Measurements from ENCODE around the gene TLR8.

Gene TLR8

DNA sequence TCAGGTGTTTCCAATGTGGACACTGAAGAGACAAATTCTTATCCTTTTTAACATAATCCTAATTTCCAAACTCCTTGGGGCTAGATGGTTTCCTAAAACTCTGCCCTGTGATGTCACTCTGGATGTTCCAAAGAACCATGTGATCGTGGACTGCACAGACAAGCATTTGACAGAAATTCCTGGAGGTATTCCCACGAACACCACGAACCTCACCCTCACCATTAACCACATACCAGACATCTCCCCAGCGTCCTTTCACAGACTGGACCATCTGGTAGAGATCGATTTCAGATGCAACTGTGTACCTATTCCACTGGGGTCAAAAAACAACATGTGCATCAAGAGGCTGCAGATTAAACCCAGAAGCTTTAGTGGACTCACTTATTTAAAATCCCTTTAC is 20.9 kb upstream of the TLR8 start:
- Histone ChIP-seq H3K36me3 (ENCODE audit: control insufficient read depth, insufficient read depth, low read length, severe bottlenecking) (no peaks in the 10 kb centered on the region), H3K9me3 (ENCODE audit: control insufficient read depth, low read length) (peaks cover 7% of the 10 kb centered on the region), H3K27me3 (replicated peaks; ENCODE audit: control insufficient read depth, insufficient read depth, low read length) (peaks cover 48% of the 10 kb centered on the region), H3K9ac (ENCODE audit: low read length) (no peak overlapping the region), H3K4me3 (ENCODE audit: low read length) (no peak overlapping the region), H3K4me1 (ENCODE audit: control insufficient read depth, insufficient read depth, low read length) (no peaks in the 10 kb centered on the region)
- DNase-seq (ENCODE audit: low read depth), result no peak

DNA sequence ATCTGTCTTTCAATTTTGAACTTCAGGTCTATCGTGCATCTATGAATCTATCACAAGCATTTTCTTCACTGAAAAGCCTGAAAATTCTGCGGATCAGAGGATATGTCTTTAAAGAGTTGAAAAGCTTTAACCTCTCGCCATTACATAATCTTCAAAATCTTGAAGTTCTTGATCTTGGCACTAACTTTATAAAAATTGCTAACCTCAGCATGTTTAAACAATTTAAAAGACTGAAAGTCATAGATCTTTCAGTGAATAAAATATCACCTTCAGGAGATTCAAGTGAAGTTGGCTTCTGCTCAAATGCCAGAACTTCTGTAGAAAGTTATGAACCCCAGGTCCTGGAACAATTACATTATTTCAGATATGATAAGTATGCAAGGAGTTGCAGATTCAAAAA is 19.9 kb upstream of the TLR8 start:
- H3K36me3 ChIP-seq (ENCODE audit: control insufficient read depth, insufficient read depth, low read length, severe bottlenecking), result no peaks in the 10 kb centered on the region
- peaks cover 53% of the 10 kb centered on the region for H3K27me3 ChIP-seq (replicated peaks; ENCODE audit: control insufficient read depth, insufficient read depth, low read length)
- H3K4me1 ChIP-seq (ENCODE audit: control insufficient read depth, insufficient read depth, low read length), result no peaks in the 10 kb centered on the region
- H3K9ac ChIP-seq (ENCODE audit: low read length), result no peak overlapping the region
- no peak for DNase-seq (ENCODE audit: low read depth)
- peaks cover 11% of the 10 kb centered on the region for H3K9me3 ChIP-seq (ENCODE audit: control insufficient read depth, low read length)
- no peak overlapping the region for H3K4me3 ChIP-seq (ENCODE audit: low read length)

DNA sequence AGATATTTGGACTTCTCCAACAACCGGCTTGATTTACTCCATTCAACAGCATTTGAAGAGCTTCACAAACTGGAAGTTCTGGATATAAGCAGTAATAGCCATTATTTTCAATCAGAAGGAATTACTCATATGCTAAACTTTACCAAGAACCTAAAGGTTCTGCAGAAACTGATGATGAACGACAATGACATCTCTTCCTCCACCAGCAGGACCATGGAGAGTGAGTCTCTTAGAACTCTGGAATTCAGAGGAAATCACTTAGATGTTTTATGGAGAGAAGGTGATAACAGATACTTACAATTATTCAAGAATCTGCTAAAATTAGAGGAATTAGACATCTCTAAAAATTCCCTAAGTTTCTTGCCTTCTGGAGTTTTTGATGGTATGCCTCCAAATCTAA is 19.3 kb upstream of the TLR8 start:
- Histone ChIP-seq H3K9ac (ENCODE audit: low read length) (no peak overlapping the region), H3K4me1 (ENCODE audit: control insufficient read depth, insufficient read depth, low read length) (no peaks in the 10 kb centered on the region), H3K27me3 (replicated peaks; ENCODE audit: control insufficient read depth, insufficient read depth, low read length) (peaks cover 53% of the 10 kb centered on the region), H3K9me3 (ENCODE audit: control insufficient read depth, low read length) (peaks cover 11% of the 10 kb centered on the region), H3K4me3 (ENCODE audit: low read length) (no peak overlapping the region), H3K36me3 (ENCODE audit: control insufficient read depth, insufficient read depth, low read length, severe bottlenecking) (no peaks in the 10 kb centered on the region)
- DNase-seq (ENCODE audit: low read depth), result no peak

DNA sequence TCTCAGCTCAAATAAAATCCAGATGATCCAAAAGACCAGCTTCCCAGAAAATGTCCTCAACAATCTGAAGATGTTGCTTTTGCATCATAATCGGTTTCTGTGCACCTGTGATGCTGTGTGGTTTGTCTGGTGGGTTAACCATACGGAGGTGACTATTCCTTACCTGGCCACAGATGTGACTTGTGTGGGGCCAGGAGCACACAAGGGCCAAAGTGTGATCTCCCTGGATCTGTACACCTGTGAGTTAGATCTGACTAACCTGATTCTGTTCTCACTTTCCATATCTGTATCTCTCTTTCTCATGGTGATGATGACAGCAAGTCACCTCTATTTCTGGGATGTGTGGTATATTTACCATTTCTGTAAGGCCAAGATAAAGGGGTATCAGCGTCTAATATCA is 18.7 kb upstream of the TLR8 start:
- no peak overlapping the region for H3K4me3 ChIP-seq (ENCODE audit: low read length)
- peaks cover 53% of the 10 kb centered on the region for H3K27me3 ChIP-seq (replicated peaks; ENCODE audit: control insufficient read depth, insufficient read depth, low read length)

DNA sequence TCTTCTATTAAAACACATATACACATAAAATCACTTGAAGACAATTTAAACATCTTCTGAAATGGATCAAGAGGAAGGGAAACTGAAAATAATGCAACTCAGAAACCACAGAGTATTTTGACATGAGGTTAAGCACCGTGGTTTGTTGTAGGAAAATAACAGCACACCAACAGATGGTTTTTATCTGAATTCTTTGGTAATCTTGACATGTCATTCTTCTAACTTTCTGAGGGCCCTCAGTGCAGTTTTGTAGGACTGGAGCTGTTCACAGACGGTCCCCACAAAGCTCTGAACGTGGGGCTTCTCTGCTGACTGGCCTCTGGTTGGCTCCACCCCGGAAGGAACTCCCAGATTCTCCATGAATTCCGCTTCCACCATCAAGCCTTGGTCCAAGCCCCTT is 16.0 kb upstream of the TLR8 start:
- H3K36me3 ChIP-seq (ENCODE audit: control insufficient read depth, insufficient read depth, low read length, severe bottlenecking), result no peaks in the 10 kb centered on the region
- peaks cover 11% of the 10 kb centered on the region for H3K9me3 ChIP-seq (ENCODE audit: control insufficient read depth, low read length)
- no peak overlapping the region for H3K4me3 ChIP-seq (ENCODE audit: low read length)
- H3K4me1 ChIP-seq (ENCODE audit: control insufficient read depth, insufficient read depth, low read length), result no peaks in the 10 kb centered on the region
- peaks cover 42% of the 10 kb centered on the region for H3K27me3 ChIP-seq (replicated peaks; ENCODE audit: control insufficient read depth, insufficient read depth, low read length)
- H3K9ac ChIP-seq (ENCODE audit: low read length), result no peak overlapping the region
- peak; percentile 52 for DNase-seq (ENCODE audit: low read depth)

More for the DNA sequence above, 18.7 kb upstream of the TLR8 start:
- Histone ChIP-seq H3K36me3 (ENCODE audit: control insufficient read depth, insufficient read depth, low read length, severe bottlenecking) (no peaks in the 10 kb centered on the region), H3K9ac (ENCODE audit: low read length) (no peak overlapping the region), H3K4me1 (ENCODE audit: control insufficient read depth, insufficient read depth, low read length) (no peaks in the 10 kb centered on the region), H3K9me3 (ENCODE audit: control insufficient read depth, low read length) (peaks cover 11% of the 10 kb centered on the region)
- DNase-seq (ENCODE audit: low read depth), result no peak

DNA sequence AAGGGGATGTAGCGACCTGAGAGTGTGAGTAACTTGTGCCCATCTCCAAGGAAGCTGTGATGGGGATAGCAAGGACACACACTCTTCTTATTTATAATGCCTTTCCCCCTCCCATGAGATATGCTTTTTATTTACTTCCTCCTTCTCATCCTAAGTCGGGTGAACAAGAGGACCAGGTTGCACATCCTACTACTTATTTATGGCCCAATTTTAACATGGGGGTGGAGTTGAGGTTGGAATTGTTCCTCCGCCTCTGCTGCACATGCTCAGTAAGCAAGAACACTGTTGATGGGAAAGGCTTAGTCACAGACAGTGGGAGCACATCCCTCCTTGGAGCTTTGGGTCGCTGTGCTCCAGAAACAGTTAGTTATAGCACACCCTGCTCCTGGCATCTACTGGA is 15.2 kb upstream of the TLR8 start:
- DNase-seq (ENCODE audit: low read depth), result no peak
- H3K4me1 ChIP-seq (ENCODE audit: control insufficient read depth, insufficient read depth, low read length), result no peaks in the 10 kb centered on the region
- peaks cover 35% of the 10 kb centered on the region for H3K27me3 ChIP-seq (replicated peaks; ENCODE audit: control insufficient read depth, insufficient read depth, low read length)
- H3K9me3 ChIP-seq (ENCODE audit: control insufficient read depth, low read length), result peaks cover 11% of the 10 kb centered on the region
- H3K9ac ChIP-seq (ENCODE audit: low read length), result no peak overlapping the region
- no peaks in the 10 kb centered on the region for H3K36me3 ChIP-seq (ENCODE audit: control insufficient read depth, insufficient read depth, low read length, severe bottlenecking)
- no peak overlapping the region for H3K4me3 ChIP-seq (ENCODE audit: low read length)

DNA sequence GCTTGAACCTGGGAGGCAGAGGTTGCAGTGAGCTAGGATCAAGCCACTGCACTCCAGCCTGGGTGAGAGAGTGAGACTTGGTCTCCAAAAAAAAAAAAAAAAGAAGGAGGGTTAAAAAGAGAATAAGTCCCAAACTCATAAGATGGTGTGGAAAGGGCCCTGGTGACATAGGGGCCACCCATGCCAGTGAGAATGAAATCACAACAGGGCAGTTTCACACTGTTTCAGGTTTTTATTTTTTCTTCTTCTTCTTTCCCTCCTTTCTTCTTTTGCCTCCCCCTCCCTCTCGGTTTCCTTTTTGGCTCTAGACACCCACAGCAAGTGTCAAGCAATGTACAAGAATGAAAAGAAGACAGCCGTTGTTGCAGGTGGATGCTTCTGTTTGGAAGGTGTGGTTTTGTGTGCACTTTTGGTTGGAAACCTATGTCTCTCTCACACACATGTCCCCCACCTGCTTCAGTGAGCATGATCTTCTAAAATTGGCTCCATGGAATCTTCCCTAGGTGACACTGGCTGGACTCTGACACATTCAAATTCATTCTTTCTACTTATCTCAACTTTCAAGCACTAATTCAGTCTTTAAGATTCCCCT is 14.4 kb upstream of the TLR8 start:
- Histone ChIP-seq H3K4me3 (ENCODE audit: low read length) (no peak overlapping the region), H3K36me3 (ENCODE audit: control insufficient read depth, insufficient read depth, low read length, severe bottlenecking) (no peaks in the 10 kb centered on the region), H3K9ac (ENCODE audit: low read length) (no peak overlapping the region), H3K4me1 (ENCODE audit: control insufficient read depth, insufficient read depth, low read length) (no peaks in the 10 kb centered on the region), H3K27me3 (replicated peaks; ENCODE audit: control insufficient read depth, insufficient read depth, low read length) (peaks cover 34% of the 10 kb centered on the region), H3K9me3 (ENCODE audit: control insufficient read depth, low read length) (peaks cover 11% of the 10 kb centered on the region)
- no peak for DNase-seq (ENCODE audit: low read depth)

DNA sequence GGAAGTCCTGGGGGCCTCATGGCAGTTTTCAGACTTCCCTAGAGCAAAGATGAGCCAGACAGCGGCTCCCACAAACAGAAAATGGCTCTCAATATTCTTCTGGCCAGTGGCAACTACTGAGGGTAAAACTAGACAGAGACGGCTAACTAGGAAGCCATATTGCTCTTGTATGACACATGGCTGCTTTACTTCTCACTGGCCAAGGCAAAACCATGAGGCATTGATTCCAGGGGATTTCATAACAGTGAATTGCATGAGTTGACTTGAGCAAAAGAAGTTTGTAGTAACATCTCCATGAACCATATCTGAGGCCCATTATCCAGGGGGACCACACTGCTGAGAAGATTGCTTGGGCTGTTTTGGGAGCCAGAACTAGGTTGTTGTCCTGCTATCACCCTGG is 13.7 kb upstream of the TLR8 start:
- H3K9ac ChIP-seq (ENCODE audit: low read length), result no peak overlapping the region
- DNase-seq (ENCODE audit: low read depth), result peak; percentile 15
- peaks cover 11% of the 10 kb centered on the region for H3K9me3 ChIP-seq (ENCODE audit: control insufficient read depth, low read length)
- H3K27me3 ChIP-seq (replicated peaks; ENCODE audit: control insufficient read depth, insufficient read depth, low read length), result peaks cover 32% of the 10 kb centered on the region
- no peak overlapping the region for H3K4me3 ChIP-seq (ENCODE audit: low read length)
- no peaks in the 10 kb centered on the region for H3K4me1 ChIP-seq (ENCODE audit: control insufficient read depth, insufficient read depth, low read length)
- H3K36me3 ChIP-seq (ENCODE audit: control insufficient read depth, insufficient read depth, low read length, severe bottlenecking), result no peaks in the 10 kb centered on the region

DNA sequence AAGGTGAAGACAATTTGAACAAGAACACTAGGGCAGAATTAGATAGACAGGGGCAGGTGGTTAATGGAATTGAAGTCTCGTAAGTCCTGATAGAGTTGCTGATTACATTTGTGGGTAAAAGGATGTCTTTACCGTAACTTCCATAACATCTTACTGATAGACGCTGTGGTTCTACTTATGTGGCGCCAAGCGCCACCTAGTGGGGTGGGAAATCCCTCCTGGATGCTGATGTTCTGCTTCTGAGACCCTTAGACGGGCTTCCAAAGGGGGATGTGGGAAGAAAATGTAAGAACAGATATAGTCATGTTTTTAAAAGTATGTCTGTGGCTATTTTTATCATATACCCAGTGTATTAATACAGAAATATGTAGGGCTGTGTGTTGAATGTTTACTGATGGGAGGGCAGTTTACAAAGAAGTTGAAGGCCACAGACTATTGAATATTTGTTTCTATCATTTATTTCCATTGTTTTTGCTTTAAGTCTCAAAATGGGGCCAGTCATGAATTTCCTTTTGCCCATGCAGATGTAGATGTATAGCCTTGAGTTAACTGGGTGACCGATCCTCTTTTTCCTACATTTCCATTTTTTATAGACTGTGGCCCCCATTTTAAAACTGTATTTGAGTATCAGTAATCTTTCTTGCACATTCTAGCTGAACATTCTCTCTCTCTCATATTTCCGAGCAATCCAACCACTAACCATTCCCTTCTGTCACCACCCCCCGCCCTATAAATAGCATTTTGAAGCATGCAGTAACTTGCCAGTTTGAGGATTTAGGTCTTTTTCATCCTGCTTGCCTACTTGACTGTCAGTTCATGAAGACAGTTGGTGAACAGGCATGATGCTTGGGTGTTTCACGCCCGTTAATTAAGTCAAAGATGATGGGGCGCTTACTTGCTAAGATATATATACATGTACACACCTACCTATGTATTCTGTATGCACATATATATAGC is 12.1 kb upstream of the TLR8 start:
- Histone ChIP-seq H3K4me1 (ENCODE audit: control insufficient read depth, insufficient read depth, low read length) (no peaks in the 10 kb centered on the region), H3K9me3 (ENCODE audit: control insufficient read depth, low read length) (peaks cover 9% of the 10 kb centered on the region), H3K27me3 (replicated peaks; ENCODE audit: control insufficient read depth, insufficient read depth, low read length) (peaks cover 38% of the 10 kb centered on the region), H3K36me3 (ENCODE audit: control insufficient read depth, insufficient read depth, low read length, severe bottlenecking) (no peaks in the 10 kb centered on the region), H3K9ac (ENCODE audit: low read length) (no peak overlapping the region), H3K4me3 (ENCODE audit: low read length) (no peak overlapping the region)
- DNase-seq (ENCODE audit: low read depth), result no peak

DNA sequence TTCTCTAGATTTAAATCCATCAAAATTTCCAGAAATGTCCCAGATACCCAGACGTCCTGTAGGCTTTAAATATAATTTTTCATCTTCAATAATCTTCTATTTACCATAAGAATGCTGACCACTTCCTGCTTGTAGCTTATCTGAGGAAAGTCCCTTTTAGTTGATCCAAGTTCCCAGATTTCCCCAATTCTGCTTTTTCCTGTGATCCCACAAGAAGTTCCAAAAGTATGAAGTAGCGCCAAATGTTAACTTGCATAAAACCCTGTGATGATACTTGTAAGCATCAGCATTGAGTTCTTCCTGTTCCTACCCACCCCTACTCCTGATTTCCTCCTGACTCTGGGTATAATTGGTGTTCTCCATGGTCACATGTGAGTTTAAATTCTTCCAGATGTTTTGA is 10.6 kb upstream of the TLR8 start:
- Histone ChIP-seq H3K4me1 (ENCODE audit: control insufficient read depth, insufficient read depth, low read length) (no peaks in the 10 kb centered on the region), H3K4me3 (ENCODE audit: low read length) (no peak overlapping the region), H3K27me3 (replicated peaks; ENCODE audit: control insufficient read depth, insufficient read depth, low read length) (peaks cover 29% of the 10 kb centered on the region), H3K36me3 (ENCODE audit: control insufficient read depth, insufficient read depth, low read length, severe bottlenecking) (no peaks in the 10 kb centered on the region), H3K9ac (ENCODE audit: low read length) (no peak overlapping the region), H3K9me3 (ENCODE audit: control insufficient read depth, low read length) (peaks cover under 1% of the 10 kb centered on the region)
- DNase-seq (ENCODE audit: low read depth), result no peak

DNA sequence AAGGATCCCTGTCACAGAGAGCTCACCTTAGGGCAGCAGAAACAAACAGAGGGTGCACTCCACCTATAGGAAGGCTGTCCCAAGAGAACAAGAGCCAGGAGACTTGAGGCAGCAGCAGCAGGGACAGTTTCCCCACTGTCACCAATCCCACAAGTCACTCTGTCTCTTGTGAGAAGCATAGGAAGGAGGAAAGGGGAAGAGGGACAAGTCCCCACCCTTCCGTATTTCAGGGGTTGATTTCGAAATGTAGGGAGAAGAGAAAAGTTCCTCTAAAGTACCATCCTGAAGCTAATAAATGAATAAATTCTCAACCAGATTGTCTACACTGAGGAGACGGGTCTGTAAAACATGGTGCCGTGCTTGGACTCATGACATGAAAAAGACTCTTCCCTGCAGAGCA is 9.5 kb upstream of the TLR8 start:
- H3K9ac ChIP-seq (ENCODE audit: low read length), result no peak overlapping the region
- no peak for DNase-seq (ENCODE audit: low read depth)
- peaks cover 31% of the 10 kb centered on the region for H3K27me3 ChIP-seq (replicated peaks; ENCODE audit: control insufficient read depth, insufficient read depth, low read length)
- no peaks in the 10 kb centered on the region for H3K9me3 ChIP-seq (ENCODE audit: control insufficient read depth, low read length)
- no peak overlapping the region for H3K4me3 ChIP-seq (ENCODE audit: low read length)
- H3K36me3 ChIP-seq (ENCODE audit: control insufficient read depth, insufficient read depth, low read length, severe bottlenecking), result no peaks in the 10 kb centered on the region
- H3K4me1 ChIP-seq (ENCODE audit: control insufficient read depth, insufficient read depth, low read length), result no peaks in the 10 kb centered on the region
